SIG-M5 treated with dmso at 0.1 percent for 504 hours (cell line): ENCODE data around the gene HMG20B.

Source experiments
- DNase-seq: peaks from one replicate; lab custom pipeline; 2025; ENCODE audit not compliant: unreplicated experiment; lab: John Stamatoyannopoulos, UW

HMG20B gene

DNA sequence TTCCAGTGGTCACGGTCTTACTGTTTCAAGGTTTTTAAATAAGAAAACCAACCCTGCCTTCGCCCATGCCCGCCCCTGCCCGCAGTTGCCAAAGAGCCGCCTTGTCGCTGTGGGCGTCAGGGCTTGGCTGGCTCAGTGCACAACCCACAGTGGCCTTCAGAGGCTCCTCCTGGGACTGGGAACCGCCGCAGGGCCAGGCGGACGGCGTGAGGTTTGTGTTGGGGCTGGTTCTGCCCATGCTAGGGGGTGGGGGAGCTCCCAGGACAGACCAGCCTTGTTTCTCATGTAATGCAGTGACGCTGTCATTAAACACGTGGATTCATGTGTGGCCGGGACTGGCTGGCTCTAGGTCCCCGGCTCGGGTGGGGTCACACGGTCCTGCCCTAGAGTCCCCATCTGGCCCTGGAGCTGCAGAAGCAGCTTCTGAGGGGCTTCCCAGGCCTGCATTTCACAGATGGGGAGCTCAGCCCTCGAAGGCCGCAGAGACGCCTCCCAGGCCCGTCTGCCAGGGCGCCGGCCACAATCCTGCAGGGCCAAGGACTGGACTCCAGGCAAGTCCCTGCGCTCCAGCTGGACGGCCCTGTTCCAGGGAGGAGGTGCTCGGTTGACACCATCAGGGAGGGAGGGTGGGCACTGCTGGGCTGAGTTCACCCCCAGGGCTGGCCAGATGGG is 36.2 kb upstream of the HMG20B start:
- DNase-seq: no peak

- DNase-seq: no peak
These were observed 35.7 kb upstream of the HMG20B start for GRCh38 chr19:3537101-3537437.

GRCh38 chr19:3537438-3538240 is 35.1 kb upstream of the HMG20B start:
- no peak for DNase-seq

DNA sequence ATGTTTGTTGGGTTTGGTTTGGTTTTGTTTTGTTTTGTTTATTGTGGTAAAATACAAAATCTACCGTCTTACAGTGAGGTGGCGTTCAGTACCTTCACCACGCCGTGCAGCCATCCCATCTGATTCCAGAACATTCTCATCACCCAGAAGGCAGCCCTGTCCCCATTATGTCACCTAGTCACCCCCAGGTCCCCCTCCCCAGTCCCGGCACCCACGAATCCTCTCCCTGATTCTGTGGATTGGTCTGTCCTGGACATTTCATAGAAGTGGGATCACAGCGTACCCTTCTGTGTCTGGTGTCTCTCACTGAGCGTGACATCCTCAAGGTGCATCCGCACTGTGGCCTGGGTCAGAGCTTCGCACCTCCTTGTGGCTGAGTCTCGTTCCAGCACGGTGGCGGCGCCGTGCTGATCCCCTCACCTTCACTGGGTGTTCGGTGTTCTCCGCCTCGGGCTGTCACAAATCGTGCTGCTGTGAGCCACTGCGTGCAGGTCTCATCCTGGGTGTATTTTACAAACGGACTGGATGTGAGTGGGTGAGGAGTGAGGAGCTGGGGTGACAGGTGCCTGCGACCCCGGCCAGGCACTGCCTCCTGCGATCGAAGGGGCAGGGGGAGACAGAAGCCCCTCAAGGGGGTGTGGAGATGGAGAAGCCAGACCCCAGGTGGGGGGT is 34.4 kb upstream of the HMG20B start:
- DNase-seq: no peak

DNA sequence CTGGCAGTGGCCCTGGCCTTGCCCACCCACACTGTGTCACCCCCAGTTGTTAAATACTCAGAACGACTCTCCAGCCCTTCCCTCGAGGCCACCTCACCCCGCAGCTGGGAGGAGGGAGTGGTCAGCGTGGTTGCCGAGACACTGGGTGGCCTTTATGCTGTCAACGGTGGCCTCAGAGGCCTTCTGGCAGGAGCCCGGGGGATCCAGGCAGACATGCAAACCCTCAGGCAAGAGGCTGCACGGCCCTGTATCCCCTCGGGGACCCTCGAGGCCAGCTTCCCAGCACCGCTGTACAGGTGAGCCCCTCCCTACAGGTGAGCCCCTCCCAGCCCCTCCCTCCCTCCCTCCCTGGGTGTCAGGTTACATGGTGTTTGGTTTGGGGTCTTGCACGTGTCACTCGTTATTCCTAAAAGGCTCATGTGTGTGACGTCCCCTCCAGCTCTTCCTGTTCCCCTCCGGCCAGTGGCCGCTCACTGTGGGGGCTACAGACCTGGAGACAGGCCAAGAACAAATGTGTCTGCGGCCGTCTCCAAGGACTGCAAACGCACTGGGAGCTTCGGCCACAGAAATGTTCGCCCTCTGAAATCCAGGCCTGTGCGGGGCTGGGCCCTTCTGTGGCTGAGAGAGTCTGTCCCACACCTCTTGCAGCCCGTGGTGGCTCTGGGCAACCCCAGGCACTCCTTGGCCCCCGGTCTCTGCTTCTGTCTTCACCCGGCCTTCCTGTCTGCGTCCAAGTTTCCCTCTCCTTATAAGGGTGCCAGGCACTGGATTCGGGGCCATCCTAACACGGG is 33.6 kb upstream of the HMG20B start, which contains the start of gene TEKTIP1:
TSS of gene TEKTIP1 (plus strand) at position 210 of the 791 bp plus-strand sequence. CDS start at position 214, 4 bp downstream.
- no peak for DNase-seq

- DNase-seq: no peak
These were observed 33.0 kb upstream of the HMG20B start for GRCh38 chr19:3539756-3540118.

- no peak for DNase-seq
These were observed 29.3 kb upstream of the HMG20B start for GRCh38 chr19:3543150-3544057.

- DNase-seq: no peak
These were observed 28.7 kb upstream of the HMG20B start for GRCh38 chr19:3544058-3544376.

GRCh38 chr19:3544742-3545668 is 27.7 kb upstream of the HMG20B start:
- no peak for DNase-seq

DNA sequence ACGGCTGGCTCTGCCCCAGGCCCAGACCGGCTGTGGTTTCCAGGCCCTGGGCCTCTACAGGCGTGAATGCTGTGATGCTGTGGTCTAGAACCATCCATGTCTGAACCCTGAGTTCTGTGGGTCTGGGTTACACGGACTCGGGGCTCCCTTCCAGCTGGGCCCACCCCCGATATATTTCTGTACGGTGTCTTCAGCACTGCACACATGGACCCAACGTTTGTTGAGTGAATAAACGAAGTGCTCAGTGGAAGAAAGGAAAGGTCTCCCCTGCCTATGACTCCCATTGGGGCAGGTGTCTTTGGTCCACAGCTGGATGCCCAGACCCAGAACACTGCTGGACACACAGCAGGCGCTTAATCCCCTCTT is 27.1 kb upstream of the HMG20B start:
- DNase-seq: no peak

- no peak for DNase-seq
These were observed 26.6 kb upstream of the HMG20B start for GRCh38 chr19:3546119-3546518.

DNA sequence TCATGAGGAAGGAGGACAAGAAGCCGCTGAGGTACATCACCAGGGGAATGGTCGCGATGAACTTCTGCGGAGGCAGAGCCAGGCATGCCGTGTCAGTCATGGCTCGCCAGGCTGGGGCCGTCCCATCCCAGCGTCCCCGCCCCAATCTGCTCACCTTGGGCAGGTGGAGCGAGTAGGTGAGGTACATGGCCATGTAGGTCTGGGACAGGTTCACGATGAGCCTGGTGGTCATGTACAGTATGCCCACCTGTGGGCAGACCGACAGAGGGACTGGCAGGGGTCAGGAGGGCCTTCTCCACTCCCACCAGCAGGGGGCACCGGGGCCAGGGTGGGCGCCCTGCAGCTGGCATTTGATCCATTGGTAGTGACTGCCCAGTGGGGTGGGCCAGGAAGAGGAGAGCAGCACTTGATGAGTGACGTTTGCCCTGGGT is 25.4 kb upstream of the HMG20B start:
- no peak for DNase-seq

GRCh38 chr19:3547767-3548282 is 24.9 kb upstream of the HMG20B start:
- DNase-seq: no peak

GRCh38 chr19:3548606-3549005 is 24.1 kb upstream of the HMG20B start:
- peak; percentile 61 for DNase-seq

DNA sequence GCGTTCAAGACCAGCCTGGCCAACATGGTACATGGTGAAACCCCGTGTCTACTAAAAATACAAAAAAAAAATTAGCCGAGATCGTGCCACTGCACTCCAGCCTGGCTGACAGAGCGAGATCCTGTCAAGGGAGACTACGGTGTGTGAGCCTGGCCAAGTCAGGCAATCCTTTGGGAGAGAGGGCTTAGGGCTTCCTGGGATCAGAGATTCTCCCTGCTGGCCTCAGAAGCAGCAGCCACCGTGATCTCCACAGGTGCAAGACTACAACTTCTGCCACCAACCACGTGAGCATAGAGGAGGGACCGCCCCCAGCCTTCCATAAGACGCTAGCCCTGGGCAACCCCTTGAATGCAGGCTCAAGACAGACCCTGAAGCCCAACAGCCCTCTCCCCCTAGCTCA is 22.9 kb upstream of the HMG20B start:
- no peak for DNase-seq

GRCh38 chr19:3550947-3551791 is 21.6 kb upstream of the HMG20B start:
- DNase-seq: no peak

- DNase-seq: no peak
These were observed 21.0 kb upstream of the HMG20B start for GRCh38 chr19:3551792-3552095.

DNA sequence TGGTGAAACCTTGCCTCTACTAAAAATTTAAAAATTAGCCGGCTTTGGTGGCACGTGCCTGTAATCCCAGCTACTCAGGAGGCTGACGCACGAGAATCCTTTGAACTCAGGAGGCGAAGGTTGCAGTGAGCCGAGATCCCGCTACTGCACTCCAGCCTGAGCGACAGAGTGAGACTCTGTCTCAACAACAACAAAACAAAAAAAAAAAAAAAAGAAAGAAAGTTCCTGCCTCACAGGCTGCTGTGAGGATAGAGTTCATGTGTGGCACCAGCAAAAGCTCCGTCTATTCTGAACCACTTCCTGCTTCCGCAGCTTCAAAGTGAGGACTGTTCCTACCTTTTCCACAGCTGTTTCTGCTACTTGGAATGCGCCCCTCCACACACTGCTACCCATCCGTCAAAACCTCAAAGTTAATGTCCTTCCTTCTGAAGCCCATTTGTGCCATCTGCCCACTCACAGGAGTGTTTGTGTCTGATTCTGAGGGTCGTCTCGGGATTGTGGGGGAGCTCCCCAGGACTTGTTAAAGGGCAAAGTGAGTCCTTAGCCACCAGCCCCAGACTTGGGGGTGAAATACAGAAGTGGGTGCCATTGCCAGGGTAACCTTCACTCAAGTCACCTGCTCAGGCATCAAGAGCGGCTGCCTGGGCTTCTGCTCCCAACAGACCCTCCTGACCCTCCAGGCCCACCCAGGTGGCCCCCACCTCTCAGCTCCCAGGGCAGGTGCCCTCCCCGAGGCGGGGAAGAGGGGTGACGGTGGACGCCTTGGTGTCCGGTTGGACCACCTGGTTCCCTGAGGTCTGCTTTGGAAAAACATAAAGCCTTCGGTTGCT is 18.3 kb upstream of the HMG20B start:
- DNase-seq: peak; percentile 37
